GM18508 (cell line): ENCODE measurements around the gene SPACA9.

Experiments used
- ATAC-seq: cut with Tn5 transposase; IDR thresholded peaks from one replicate; pipeline ENCODE4 v1.9.1; 2021; ENCODE audit warnings: moderate number of reproducible peaks; ENCODE audit not compliant: insufficient read depth, unreplicated experiment

SPACA9 gene

DNA sequence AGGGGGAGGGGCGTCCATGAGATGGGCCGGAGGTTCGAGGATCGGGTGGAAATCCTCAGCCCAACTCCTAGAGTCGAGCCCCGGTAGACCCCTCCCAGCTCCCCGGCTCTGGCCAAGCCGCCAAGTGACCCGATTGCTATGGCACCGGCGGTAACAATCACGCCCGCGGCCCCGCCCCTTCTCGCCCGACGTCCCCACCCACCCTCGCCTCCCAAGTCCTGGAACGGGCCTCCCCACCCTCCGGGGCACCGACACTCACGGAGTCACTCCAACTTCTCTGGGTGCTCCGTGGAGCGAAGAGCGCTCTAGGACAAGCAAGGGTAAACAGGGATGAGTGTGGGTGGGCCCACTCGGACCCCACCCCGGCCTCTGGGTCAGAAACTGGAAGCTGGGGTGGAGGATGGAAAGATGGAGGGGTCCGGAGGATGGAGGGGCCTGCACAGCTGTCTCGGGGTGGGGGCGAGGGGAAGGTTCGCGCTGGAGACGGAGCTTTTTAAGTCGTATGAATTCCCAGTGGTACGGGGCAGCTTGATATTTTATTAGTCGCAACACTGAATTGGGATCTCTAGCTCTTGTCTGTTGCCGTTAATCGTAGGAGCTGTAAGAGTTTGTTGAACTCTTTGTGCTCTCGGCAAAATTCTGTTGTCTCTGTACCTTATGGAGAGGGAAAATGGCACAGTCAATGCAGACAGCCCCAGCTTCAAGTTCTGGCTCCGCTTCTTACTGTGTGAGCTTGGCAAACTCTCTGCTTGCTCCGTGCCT lies at the start of gene SPACA9:
Gene SPACA9, plus strand, starts transcription at position 204 of the 762 bp plus-strand sequence. CDS start 5,050 bp downstream, outside the sequence.
- ATAC-seq = no peak

- no peak for ATAC-seq
These were observed 46.4 kb upstream of the SPACA9 start for GRCh38 chr9:132832171-132832881.

- no peak for ATAC-seq
These were observed 45.1 kb upstream of the SPACA9 start for GRCh38 chr9:132833550-132834121.

DNA sequence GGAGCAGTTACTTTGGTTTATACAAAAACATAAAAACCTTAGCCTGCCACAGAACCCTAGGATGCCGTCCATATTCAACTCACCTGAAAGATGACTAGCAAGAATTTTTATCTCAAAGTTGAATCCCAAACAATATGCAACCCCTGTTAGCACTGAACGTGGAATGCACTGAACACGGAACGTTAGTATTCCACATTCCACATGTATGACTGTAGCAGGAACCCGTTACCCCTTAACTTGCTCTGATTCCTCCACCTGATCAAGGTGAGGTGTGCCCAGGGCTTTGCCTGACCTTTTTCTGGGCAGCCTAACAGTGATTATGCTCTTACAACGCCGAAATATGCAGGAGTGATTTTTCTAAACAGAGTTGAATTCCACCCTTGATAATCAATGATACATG lies 44.4 kb upstream of the SPACA9 start:
- ATAC-seq = no peak

- no peak for ATAC-seq
These were observed 41.0 kb upstream of the SPACA9 start for GRCh38 chr9:132837501-132838286.

DNA sequence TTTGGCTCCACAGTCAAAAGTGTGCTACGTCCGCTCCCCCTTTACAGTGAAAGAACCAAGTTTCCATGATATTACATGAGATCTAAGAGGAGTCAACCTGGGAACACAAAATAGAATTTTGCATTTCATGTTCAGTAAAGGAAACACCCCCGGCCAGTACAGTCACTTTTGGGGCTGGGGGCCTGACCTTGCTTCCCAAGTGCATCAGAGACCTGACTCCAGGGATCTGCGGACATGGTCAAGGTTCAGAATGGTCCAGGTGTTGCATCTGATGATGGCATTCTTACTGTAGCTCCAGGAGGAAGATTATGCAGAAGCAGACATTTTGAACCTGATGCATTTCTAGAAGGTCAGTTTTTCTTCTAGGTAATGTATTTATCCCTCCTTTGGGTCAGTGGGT lies 40.4 kb upstream of the SPACA9 start:
- no peak for ATAC-seq

DNA sequence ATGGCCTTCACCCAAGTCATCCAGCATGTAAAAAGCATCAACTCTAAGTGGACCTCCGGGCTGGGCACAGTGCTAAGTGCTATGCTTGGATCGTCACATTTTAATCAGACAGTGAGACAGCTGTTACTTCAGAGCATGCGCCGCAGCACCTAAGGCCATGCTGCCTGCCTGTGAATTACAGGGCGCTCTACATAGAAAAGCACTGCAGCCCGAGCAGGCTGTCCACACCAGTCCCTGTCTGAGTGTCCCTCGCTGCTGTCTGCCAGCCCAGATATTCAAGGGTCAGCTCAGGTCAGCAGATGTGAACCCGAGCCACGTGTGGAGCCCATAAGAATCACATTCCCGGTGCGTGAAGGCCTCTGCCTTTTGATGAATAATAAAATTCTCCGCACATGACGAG lies 37.7 kb upstream of the SPACA9 start:
- ATAC-seq = no peak

DNA sequence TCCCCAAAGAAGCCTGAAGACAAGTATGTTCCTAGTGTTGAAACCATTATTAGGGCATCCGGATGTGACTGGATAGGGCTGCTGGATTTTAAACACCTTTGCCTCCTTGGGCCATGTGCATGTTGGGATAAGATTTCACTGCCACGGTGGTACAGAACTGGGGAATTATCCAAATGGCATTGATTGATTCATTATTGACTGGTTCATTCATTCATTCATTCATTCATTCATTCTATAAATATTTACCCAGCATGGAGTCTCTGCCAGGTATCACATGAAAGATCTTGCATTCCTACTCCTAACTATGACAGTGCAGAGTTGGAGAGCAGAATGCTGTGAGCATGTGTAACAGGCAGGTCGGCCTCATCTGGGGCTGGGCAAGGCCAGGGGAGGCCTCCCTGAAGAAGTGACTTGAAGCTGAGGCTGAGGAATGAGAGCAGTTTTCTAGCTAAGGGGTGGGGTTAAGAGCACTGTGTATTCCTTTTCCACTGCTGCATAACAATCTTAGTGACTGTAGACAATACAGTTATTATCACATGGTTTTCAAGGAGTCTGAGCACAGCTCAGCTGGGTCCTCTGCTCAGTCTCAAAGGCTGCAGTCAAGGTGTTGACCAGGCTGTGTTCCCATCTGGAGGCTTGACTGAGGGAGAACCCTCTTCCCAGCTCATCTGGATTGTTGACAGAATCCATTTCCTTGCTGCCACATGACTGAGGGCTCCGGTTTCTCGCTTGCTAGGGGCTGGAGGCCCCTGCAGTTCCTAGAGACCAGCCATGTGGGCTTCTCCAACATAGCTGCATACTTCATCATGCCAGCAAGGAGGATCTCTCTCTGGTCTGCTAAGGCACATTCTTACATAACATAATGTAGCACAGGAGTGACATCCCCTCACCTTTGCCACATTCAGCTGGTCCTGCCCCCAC lies 36.3 kb upstream of the SPACA9 start:
- ATAC-seq = no peak

GRCh38 chr9:132846109-132846917 lies 32.4 kb upstream of the SPACA9 start:
- ATAC-seq = no peak

GRCh38 chr9:132846918-132847515 lies 31.7 kb upstream of the SPACA9 start:
- no peak for ATAC-seq

GRCh38 chr9:132849185-132849706 lies 29.5 kb upstream of the SPACA9 start:
- ATAC-seq = no peak

DNA sequence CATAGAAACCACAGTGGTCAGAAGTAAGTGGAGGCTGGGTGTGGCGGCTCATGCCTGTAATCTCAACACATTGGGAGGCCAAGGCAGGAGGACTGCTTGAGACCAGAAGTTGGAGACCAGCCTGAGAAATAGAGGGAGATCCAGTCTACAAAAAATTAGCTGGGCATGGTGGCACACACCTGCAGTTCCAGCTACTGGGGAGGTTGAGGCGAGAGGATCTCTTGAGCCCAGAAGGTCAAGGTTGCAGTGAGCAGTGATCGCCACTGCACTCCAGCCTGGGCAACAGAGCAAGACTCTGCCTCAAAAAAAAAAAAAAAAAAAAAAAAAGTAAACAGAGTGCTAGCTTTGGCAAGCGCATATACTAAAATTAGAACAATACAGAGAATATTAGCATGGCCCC lies 25.2 kb upstream of the SPACA9 start:
- no peak for ATAC-seq

GRCh38 chr9:132854832-132855231 lies 23.9 kb upstream of the SPACA9 start:
- no peak for ATAC-seq

GRCh38 chr9:132855904-132856303 lies 22.8 kb upstream of the SPACA9 start:
- no peak for ATAC-seq

DNA sequence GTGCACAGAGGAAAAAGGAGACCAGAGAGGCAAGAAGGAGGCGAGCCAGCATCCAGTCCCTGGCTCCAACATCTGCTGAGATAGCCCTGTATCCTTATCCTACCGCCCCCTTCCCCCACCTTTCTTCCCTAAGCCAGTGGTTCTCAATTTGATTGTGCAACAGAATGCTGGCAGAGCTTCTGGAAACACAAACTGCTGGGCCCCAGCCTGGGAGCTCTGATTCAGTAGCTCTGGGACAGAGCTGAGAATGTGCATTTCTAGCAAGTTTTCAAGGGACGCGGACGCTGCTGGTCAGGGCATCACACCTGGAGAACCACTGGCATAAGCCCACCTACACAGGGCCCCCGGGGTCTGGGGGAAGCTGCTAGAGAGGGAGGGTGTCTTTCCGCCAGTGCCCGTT lies 21.7 kb upstream of the SPACA9 start:
- ATAC-seq = no peak

DNA sequence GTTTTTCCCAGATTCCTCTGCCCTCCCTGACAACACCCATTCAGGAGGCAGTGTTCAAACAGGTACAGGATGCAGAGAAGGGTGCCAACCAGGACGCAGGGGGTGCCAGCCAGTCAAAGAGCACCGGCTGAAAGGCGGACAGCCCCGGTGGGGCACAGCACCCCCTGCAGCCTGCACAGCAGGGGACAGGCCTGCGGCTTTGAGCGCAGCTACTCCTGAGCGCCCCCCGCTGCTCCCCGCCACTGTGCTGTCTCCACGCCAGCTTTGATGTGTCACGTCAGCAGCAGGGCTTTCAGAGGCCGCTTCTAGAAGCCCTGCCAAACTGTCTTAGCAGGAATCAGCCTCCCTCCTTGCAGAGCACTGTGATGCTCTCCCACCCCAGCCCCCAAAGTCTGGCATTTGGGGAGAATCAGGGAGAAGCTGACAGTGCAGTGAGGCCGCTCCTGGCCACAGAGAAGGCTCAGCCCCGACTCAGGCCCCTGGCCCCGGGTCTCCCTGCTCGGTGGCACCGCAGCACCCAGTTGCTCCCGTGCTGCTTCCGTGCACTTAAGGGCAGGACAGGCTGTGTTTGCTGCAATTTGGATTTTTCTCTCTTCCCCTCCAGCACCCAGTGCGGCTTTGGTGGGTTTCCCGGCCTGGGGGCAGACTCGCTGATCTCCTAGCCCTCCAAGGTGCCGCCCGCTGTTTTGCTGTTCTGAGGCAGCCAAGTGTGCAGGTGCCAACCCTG lies 20.9 kb upstream of the SPACA9 start:
- ATAC-seq = no peak

DNA sequence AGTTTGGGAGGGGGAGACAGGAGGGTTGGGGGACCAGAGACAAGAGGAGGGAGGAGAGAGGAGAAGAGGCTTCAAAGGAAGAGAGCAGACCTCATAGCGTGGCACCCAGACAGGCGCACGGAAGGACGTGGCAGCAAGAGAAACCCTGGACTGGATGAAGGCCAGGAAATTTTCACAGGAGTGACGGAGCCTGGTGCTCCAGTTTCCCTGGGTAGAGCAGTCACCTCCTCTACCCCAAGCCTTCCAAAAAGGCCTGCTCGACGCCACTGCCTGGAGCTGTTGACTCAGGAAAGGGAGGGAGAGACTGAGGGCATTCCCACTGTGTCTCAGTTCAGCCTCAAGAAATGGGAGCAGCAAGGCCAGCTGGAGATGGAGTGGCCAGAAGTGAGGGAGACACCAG lies 19.9 kb upstream of the SPACA9 start:
- ATAC-seq = no peak

GRCh38 chr9:132861666-132862065 lies 17.0 kb upstream of the SPACA9 start:
- ATAC-seq = no peak
